ENCODE results near the gene NALCN.

DNA sequence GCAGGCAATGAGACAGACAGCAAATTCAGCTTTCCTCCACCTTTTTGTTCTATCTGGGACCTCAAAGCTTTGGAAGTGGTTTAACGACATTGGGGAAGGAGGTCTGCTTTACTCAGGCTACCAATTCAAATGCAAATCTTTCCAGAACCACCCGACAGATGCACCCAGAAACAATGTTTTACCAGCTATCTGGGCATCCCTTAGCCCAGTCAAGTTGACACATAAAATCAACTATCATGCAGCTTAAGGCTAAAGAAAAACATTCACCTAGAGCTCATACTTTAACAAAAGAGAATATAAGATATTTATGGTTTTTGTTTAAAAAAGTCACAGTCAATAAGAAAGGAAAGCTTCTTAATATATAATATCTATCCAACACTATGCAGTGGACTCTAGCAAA, 246.0 kb downstream of the NALCN start:
- TF ChIP-seq ZNF274 (IDR thresholded peaks at IDR 0.05; ENCODE audit: low read depth, low read length) (no peak), SUZ12 (IDR thresholded peaks at IDR 0.05; ENCODE audit: extremely low read depth, insufficient read depth, insufficient read length) (no peak), YY1 (IDR thresholded peaks at IDR 0.05; ENCODE audit: insufficient read depth, insufficient read length) (no peak)
